ENCODE measurements around the gene NFATC1.

Gene NFATC1

DNA sequence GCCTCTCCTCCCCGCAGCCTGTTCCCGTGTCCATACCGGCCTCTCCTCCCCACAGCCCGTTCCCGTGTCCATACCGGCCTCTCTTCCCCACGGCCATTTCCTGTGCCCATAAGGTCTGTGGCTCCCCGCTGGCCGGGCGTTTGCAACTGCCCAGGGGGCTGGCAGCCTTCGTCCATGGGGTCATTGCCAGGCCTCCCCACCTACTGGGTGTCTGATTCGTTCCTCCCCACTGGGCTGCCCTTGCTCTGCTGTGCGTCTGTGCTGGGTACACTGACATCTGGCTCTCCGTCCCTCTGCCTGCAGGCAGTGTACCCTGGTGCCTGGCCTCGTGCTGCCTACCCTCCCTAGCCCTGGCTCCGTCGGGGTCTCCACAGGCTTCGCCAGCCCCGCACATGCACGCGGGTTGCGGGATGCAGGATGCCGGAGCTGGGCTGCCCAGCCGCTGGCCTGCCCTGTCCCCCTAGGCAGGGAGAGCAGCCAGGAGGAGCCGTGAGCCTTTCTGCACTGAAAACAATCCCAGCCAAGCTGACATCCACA, 67.8 kb downstream of the NFATC1 start:
- no peak for TF ChIP-seq EZH2phosphoT487 (IDR thresholded peaks at IDR 0.05; ENCODE audit: borderline replicate concordance, low read length)
- TF ChIP-seq, protein P1, sequence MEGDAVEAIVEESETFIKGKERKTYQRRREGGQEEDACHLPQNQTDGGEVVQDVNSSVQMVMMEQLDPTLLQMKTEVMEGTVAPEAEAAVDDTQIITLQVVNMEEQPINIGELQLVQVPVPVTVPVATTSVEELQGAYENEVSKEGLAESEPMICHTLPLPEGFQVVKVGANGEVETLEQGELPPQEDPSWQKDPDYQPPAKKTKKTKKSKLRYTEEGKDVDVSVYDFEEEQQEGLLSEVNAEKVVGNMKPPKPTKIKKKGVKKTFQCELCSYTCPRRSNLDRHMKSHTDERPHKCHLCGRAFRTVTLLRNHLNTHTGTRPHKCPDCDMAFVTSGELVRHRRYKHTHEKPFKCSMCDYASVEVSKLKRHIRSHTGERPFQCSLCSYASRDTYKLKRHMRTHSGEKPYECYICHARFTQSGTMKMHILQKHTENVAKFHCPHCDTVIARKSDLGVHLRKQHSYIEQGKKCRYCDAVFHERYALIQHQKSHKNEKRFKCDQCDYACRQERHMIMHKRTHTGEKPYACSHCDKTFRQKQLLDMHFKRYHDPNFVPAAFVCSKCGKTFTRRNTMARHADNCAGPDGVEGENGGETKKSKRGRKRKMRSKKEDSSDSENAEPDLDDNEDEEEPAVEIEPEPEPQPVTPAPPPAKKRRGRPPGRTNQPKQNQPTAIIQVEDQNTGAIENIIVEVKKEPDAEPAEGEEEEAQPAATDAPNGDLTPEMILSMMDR (IDR thresholded peaks at IDR 0.05; ENCODE audit: low read depth, low read length, poor library complexity, severe bottlenecking), result no peak

DNA sequence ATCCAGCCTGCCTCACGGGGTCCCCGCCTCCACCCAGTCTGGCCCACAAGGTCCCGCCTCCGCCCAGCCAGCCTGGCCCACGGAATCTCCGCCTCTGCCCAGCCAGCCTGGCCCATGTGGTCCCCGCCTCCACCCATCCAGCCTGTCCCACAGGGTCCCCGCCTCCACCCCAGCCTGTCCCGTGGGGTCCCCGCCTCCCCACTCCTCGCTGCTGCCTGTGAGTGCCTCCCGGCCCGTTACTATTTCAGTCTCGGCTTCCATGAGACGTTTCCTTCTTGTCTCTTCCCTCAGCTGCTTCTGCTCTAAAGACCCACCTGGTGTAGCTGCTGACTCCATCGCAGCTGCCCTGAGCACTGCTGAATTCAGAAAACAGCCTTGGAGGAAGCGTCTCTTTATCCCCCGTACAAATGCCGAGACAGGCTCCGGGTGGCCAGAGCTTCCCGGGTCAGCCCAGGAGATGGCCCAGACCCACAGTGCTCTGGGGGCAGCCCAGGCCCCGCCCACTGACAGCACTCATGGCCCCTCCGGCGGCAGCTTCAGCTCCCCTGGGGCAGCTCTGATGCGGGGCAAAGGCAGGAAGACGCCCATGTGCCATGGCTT, 69.8 kb downstream of the NFATC1 start:
- H3K27ac ChIP-seq (ENCODE audit: low read depth, low read length), result peak overlapping the region; percentile 88
- peak overlapping the region; percentile 85 for H3K4me2 ChIP-seq (ENCODE audit: low read length)
- peaks cover 16% of the 10 kb centered on the region; the same call in 1 of the 2 replicates for H3F3A ChIP-seq (ENCODE audit: control insufficient read depth, insufficient read depth)
- no peaks in the 10 kb centered on the region for H3K27me3 ChIP-seq (ENCODE audit: control insufficient read depth, low read length)
- H3K4me1 ChIP-seq (ENCODE audit: control insufficient read depth, low read length), result peaks cover 71% of the 10 kb centered on the region
- no peaks in the 10 kb centered on the region for H3K9me3 ChIP-seq (ENCODE audit: control insufficient read depth, insufficient read depth, low read length)
- no peaks in the 10 kb centered on the region for H4K20me1 ChIP-seq (ENCODE audit: control insufficient read depth, insufficient read depth, low read depth, low read length)
- H3K36me3 ChIP-seq (ENCODE audit: control insufficient read depth, low read length), result peaks cover 52% of the 10 kb centered on the region
- H3K79me2 ChIP-seq (ENCODE audit: control insufficient read depth, low read length), result peaks cover 36% of the 10 kb centered on the region
- TF ChIP-seq, protein P1 (IDR thresholded peaks at IDR 0.05; ENCODE audit: low read depth, low read length, poor library complexity, severe bottlenecking), result no peak
- no peak for TF ChIP-seq EZH2phosphoT487 (IDR thresholded peaks at IDR 0.05; ENCODE audit: borderline replicate concordance, low read length)
- peak overlapping the region; percentile 72 for H3K4me3 ChIP-seq (ENCODE audit: low read length)
- no peaks in the 10 kb centered on the region for H3K9me2 ChIP-seq (replicated peaks; ENCODE audit: control insufficient read depth, low read length)

More for the DNA sequence above, 67.8 kb downstream of the NFATC1 start:
- Histone ChIP-seq H3K79me2 (ENCODE audit: control insufficient read depth, low read length) (peaks cover 43% of the 10 kb centered on the region), H3K4me1 (ENCODE audit: control insufficient read depth, low read length) (peaks cover 91% of the 10 kb centered on the region), H3K36me3 (ENCODE audit: control insufficient read depth, low read length) (peaks cover 64% of the 10 kb centered on the region), H3K9me3 (ENCODE audit: control insufficient read depth, insufficient read depth, low read length) (no peaks in the 10 kb centered on the region), H3K27ac (ENCODE audit: low read depth, low read length) (peak overlapping the region; percentile 88), H3K4me2 (ENCODE audit: low read length) (peak overlapping the region; percentile 85), H3K27me3 (ENCODE audit: control insufficient read depth, low read length) (no peaks in the 10 kb centered on the region), H3K9me2 (replicated peaks; ENCODE audit: control insufficient read depth, low read length) (no peaks in the 10 kb centered on the region), H3F3A (ENCODE audit: control insufficient read depth, insufficient read depth) (peaks cover 23% of the 10 kb centered on the region), H4K20me1 (ENCODE audit: control insufficient read depth, insufficient read depth, low read depth, low read length) (no peaks in the 10 kb centered on the region), H3K4me3 (ENCODE audit: low read length) (no peak overlapping the region)

DNA sequence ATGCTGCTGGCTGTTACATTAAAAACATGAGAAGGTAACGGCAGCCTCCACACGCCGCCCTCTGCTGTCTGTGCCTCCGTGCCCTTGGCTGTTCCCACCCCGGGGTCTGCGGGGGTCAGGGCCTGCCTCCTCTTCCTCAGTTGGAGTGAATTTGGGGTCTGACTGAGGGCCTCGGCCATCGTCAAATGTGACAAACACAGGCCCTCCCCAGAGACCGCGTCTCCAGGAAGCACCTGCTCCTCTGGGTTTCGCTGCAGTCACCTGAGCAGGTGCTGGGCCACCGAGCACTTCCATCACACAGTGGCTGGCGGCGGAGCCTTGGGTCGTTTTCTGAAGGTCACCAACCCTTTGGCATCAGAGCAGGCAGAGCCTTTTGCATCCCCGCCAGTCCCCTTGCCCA, 70.9 kb downstream of the NFATC1 start:
- peak overlapping the region; percentile 85 for H3K4me2 ChIP-seq (ENCODE audit: low read length)
- H3K36me3 ChIP-seq (ENCODE audit: control insufficient read depth, low read length), result peaks cover 41% of the 10 kb centered on the region
- no peaks in the 10 kb centered on the region for H3K9me2 ChIP-seq (replicated peaks; ENCODE audit: control insufficient read depth, low read length)
- TF ChIP-seq, protein P1 (IDR thresholded peaks at IDR 0.05; ENCODE audit: low read depth, low read length, poor library complexity, severe bottlenecking), result peak; percentile 37
- no peak for TF ChIP-seq EZH2phosphoT487 (IDR thresholded peaks at IDR 0.05; ENCODE audit: borderline replicate concordance, low read length)
- H3K9me3 ChIP-seq (ENCODE audit: control insufficient read depth, insufficient read depth, low read length), result no peaks in the 10 kb centered on the region
- peaks cover 26% of the 10 kb centered on the region for H3K79me2 ChIP-seq (ENCODE audit: control insufficient read depth, low read length)
- H3K4me1 ChIP-seq (ENCODE audit: control insufficient read depth, low read length), result peaks cover 60% of the 10 kb centered on the region
- peak overlapping the region; percentile 88 for H3K27ac ChIP-seq (ENCODE audit: low read depth, low read length)
- H3K27me3 ChIP-seq (ENCODE audit: control insufficient read depth, low read length), result no peaks in the 10 kb centered on the region
- H4K20me1 ChIP-seq (ENCODE audit: control insufficient read depth, insufficient read depth, low read depth, low read length), result no peaks in the 10 kb centered on the region
- peak overlapping the region; percentile 72 for H3K4me3 ChIP-seq (ENCODE audit: low read length)
- peaks cover 16% of the 10 kb centered on the region; the same call in 1 of the 2 replicates for H3F3A ChIP-seq (ENCODE audit: control insufficient read depth, insufficient read depth)
